ENCODE results near the gene KRT37.

GRCh38 chr17:41418116-41418860 lies 6.1 kb downstream of the KRT37 start:
- TF ChIP-seq, protein P1, sequence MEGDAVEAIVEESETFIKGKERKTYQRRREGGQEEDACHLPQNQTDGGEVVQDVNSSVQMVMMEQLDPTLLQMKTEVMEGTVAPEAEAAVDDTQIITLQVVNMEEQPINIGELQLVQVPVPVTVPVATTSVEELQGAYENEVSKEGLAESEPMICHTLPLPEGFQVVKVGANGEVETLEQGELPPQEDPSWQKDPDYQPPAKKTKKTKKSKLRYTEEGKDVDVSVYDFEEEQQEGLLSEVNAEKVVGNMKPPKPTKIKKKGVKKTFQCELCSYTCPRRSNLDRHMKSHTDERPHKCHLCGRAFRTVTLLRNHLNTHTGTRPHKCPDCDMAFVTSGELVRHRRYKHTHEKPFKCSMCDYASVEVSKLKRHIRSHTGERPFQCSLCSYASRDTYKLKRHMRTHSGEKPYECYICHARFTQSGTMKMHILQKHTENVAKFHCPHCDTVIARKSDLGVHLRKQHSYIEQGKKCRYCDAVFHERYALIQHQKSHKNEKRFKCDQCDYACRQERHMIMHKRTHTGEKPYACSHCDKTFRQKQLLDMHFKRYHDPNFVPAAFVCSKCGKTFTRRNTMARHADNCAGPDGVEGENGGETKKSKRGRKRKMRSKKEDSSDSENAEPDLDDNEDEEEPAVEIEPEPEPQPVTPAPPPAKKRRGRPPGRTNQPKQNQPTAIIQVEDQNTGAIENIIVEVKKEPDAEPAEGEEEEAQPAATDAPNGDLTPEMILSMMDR (IDR thresholded peaks at IDR 0.05): no peak
- no peak for TF ChIP-seq SIN3A (IDR thresholded peaks at IDR 0.05; ENCODE audit: borderline replicate concordance, insufficient read depth, low read depth, low read length)
- TF ChIP-seq POLR2AphosphoS5 (IDR thresholded peaks at IDR 0.05; ENCODE audit: low read depth, low read length): no peak
